ENCODE results near the gene CCDC18.

DNA sequence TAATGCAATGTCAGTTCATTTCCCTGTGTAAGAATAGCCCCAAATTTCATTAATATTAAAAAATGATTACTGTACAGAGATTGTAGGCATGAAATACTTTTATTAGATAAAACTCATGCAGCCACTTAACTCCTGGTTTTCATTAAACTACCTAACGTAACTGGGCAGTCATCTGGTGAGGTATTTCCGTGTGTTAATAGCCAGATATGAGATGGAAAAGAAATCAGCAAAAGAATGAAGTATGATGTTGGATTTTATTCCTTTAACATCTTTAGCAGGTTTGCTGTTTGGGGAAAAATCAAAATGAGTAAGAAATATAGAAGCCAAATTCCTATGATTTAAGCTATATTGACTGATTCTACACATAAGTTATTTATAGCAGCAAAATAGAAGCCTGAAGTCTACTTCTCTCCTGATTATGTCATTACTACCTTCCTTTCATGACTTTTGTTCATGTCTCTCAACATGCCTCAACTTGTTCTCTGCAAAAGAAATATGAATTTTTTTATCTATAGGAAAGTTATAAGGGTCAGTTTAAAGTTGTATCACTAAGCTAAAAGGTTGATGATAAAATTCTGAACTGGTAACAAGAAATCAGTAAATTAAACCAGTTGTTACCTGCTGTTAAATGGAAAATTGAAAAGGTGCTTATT is 42.6 kb downstream of the CCDC18 start:
- TF ChIP-seq, protein P1, sequence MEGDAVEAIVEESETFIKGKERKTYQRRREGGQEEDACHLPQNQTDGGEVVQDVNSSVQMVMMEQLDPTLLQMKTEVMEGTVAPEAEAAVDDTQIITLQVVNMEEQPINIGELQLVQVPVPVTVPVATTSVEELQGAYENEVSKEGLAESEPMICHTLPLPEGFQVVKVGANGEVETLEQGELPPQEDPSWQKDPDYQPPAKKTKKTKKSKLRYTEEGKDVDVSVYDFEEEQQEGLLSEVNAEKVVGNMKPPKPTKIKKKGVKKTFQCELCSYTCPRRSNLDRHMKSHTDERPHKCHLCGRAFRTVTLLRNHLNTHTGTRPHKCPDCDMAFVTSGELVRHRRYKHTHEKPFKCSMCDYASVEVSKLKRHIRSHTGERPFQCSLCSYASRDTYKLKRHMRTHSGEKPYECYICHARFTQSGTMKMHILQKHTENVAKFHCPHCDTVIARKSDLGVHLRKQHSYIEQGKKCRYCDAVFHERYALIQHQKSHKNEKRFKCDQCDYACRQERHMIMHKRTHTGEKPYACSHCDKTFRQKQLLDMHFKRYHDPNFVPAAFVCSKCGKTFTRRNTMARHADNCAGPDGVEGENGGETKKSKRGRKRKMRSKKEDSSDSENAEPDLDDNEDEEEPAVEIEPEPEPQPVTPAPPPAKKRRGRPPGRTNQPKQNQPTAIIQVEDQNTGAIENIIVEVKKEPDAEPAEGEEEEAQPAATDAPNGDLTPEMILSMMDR (IDR thresholded peaks at IDR 0.05; ENCODE audit: insufficient read depth, low read depth, low read length): no peak
- TF ChIP-seq EZH2 (IDR thresholded peaks at IDR 0.05; ENCODE audit: insufficient read depth, low read length): no peak

All from astrocyte (in vitro differentiated cells and primary cell).